GM12878 (cell line): ENCODE measurements around the gene FAM76B.
A peak's percentile ranks its signal among the peaks of the same experiment; 100 is the strongest.

ENCODE experiments used
- BACH1 ChIP-seq: fragments of 450-650 bp; IDR thresholded peaks from 2 replicates; pipeline ENCODE4 v1.6.1; 2017; ENCODE audit warnings: mild to moderate bottlenecking, borderline replicate concordance
- CHD2 ChIP-seq: IDR thresholded peaks from 2 replicates; pipeline ENCODE4 v1.6.1; 2011; ENCODE audit warnings: low read depth, low read length, improper control_type of control experiment, borderline replicate concordance
- CREB1 ChIP-seq: IDR thresholded peaks from 2 replicates; pipeline ENCODE4 v1.6.1; 2012; ENCODE audit warnings: low read depth, mild to moderate bottlenecking, inconsistent platforms
- EP300 ChIP-seq, 2 experiments: fragments of 150-350 bp in 1 of 2; IDR thresholded peaks; 2 replicates each; pipeline ENCODE4 v1.6.1; 2011 to 2012; ENCODE audit warnings: low read depth in 2 of 2, low read length in 2 of 2, borderline replicate concordance in 1 of 2, improper control_type of control experiment in 1 of 2, inconsistent platforms in 1 of 2; ENCODE audit not compliant: control insufficient read depth in 1 of 2
- MXI1 ChIP-seq: fragments of 150-350 bp; IDR thresholded peaks from 2 replicates; pipeline ENCODE4 v1.6.1; 2011; ENCODE audit warnings: low read depth, mild to moderate bottlenecking, inconsistent platforms, low read length, improper control_type of control experiment
- POLR2A ChIP-seq: IDR thresholded peaks from 2 replicates; pipeline ENCODE4 v1.6.1; 2011; ENCODE audit warnings: low read depth, mild to moderate bottlenecking, low read length
- POLR2AphosphoS5 ChIP-seq: IDR thresholded peaks from 2 replicates; pipeline ENCODE4 v1.6.1; 2011; ENCODE audit warnings: mild to moderate bottlenecking, low read length, inconsistent platforms
- RAD21 ChIP-seq: IDR thresholded peaks from 2 replicates; pipeline ENCODE4 v1.6.1; 2011; ENCODE audit warnings: mild to moderate bottlenecking, low read depth, low read length, moderate library complexity; ENCODE audit not compliant: insufficient read depth
- ZNF274 ChIP-seq: IDR thresholded peaks from one replicate; pipeline ENCODE4 v1.8.0; 2011; ENCODE audit not compliant: insufficient read length, insufficient read depth
- TF ChIP-seq, protein P1 (sequence below): IDR thresholded peaks from 2 replicates; pipeline ENCODE4 v1.6.1; 2012; ENCODE audit warnings: mild to moderate bottlenecking, low read depth, low read length
- TF ChIP-seq, protein P2 (sequence below): fragments of 150-350 bp; IDR thresholded peaks from 2 replicates; pipeline ENCODE4 v1.6.1; 2016; ENCODE audit warnings: low read depth, low read length
- TF ChIP-seq, protein P3 (sequence below): IDR thresholded peaks from 2 replicates; pipeline ENCODE4 v1.6.1; 2012; ENCODE audit warnings: low read length, inconsistent platforms
- TF ChIP-seq, protein P4 (sequence below), 3 experiments: IDR thresholded peaks in 2 of 3; conservative IDR thresholded peaks in 1 of 3; 2 replicates each; pipeline ENCODE4 v1.5.1; 2011; ENCODE audit warnings: low read depth in 3 of 3, low read length in 3 of 3, mild to moderate bottlenecking in 3 of 3, control low read depth in 2 of 3, moderate library complexity in 2 of 3, inconsistent platforms in 1 of 3, mixed read lengths in 1 of 3; ENCODE audit not compliant: control insufficient read depth in 2 of 3, insufficient read depth in 1 of 3; ENCODE audit errors: extremely low read depth in 1 of 3
- TF ChIP-seq, protein P5 (sequence below): IDR thresholded peaks from 2 replicates; pipeline ENCODE4 v1.6.1; 2011; ENCODE audit warnings: low read depth, low read length, improper control_type of control experiment, borderline replicate concordance

DNA sequence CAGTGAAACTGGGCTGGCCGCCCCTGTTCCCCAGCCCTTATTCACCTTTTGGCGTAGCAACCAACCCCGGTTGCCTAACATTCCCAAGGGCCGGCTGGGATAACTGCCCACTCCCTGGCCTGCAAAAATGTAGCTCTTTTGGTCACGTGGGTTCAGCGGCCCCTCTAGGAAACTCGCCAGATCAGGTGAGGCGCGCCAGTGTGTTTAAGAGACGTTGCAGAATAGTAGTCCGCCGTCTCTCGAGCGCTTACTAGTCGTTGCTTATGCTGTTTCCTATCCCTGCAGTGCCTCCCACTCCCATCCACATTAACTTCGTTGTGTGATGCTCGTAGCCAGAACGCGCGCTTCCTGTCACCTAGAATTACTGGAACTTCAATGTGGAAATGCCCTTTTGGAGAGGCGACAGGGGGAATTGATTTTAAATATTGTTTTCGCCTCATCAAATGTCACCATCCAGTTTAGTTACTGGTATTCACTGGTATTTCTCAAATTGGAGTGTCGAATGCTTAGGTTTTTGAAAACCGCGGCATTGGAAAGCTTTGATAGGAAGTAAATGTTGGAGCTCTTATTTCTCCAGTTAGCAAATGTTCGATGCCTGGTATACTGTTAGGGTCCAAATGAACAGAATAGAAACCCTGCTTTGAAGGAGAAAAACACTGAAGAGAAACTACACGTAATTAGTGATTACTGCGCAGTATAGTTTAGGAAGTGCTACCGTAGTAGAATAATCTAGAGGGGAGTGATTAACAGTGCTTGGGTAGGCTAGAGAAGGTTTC lies 1.5 kb upstream of the FAM76B start:
- TF ChIP-seq EP300 (IDR thresholded peaks at IDR 0.05; ENCODE audit: borderline replicate concordance in 1 of 2, control insufficient read depth in 1 of 2, low read depth in 2 of 2, low read length in 2 of 2) (no peak), CREB1 (no peak; the same call in 1 of the 2 replicates), MXI1 (no peak), ZNF274 (no peak), POLR2AphosphoS5 (peak; percentile 10; the same call in 1 of the 2 replicates), CHD2 (no peak), BACH1 (no peak), POLR2A (peak; percentile 16; the same call in 1 of the 2 replicates), RAD21 (no peak)
- TF ChIP-seq, protein P1, sequence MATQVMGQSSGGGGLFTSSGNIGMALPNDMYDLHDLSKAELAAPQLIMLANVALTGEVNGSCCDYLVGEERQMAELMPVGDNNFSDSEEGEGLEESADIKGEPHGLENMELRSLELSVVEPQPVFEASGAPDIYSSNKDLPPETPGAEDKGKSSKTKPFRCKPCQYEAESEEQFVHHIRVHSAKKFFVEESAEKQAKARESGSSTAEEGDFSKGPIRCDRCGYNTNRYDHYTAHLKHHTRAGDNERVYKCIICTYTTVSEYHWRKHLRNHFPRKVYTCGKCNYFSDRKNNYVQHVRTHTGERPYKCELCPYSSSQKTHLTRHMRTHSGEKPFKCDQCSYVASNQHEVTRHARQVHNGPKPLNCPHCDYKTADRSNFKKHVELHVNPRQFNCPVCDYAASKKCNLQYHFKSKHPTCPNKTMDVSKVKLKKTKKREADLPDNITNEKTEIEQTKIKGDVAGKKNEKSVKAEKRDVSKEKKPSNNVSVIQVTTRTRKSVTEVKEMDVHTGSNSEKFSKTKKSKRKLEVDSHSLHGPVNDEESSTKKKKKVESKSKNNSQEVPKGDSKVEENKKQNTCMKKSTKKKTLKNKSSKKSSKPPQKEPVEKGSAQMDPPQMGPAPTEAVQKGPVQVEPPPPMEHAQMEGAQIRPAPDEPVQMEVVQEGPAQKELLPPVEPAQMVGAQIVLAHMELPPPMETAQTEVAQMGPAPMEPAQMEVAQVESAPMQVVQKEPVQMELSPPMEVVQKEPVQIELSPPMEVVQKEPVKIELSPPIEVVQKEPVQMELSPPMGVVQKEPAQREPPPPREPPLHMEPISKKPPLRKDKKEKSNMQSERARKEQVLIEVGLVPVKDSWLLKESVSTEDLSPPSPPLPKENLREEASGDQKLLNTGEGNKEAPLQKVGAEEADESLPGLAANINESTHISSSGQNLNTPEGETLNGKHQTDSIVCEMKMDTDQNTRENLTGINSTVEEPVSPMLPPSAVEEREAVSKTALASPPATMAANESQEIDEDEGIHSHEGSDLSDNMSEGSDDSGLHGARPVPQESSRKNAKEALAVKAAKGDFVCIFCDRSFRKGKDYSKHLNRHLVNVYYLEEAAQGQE: no peak
- TF ChIP-seq, protein P2, sequence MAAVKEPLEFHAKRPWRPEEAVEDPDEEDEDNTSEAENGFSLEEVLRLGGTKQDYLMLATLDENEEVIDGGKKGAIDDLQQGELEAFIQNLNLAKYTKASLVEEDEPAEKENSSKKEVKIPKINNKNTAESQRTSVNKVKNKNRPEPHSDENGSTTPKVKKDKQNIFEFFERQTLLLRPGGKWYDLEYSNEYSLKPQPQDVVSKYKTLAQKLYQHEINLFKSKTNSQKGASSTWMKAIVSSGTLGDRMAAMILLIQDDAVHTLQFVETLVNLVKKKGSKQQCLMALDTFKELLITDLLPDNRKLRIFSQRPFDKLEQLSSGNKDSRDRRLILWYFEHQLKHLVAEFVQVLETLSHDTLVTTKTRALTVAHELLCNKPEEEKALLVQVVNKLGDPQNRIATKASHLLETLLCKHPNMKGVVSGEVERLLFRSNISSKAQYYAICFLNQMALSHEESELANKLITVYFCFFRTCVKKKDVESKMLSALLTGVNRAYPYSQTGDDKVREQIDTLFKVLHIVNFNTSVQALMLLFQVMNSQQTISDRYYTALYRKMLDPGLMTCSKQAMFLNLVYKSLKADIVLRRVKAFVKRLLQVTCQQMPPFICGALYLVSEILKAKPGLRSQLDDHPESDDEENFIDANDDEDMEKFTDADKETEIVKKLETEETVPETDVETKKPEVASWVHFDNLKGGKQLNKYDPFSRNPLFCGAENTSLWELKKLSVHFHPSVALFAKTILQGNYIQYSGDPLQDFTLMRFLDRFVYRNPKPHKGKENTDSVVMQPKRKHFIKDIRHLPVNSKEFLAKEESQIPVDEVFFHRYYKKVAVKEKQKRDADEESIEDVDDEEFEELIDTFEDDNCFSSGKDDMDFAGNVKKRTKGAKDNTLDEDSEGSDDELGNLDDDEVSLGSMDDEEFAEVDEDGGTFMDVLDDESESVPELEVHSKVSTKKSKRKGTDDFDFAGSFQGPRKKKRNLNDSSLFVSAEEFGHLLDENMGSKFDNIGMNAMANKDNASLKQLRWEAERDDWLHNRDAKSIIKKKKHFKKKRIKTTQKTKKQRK: no peak
- TF ChIP-seq, protein P3, sequence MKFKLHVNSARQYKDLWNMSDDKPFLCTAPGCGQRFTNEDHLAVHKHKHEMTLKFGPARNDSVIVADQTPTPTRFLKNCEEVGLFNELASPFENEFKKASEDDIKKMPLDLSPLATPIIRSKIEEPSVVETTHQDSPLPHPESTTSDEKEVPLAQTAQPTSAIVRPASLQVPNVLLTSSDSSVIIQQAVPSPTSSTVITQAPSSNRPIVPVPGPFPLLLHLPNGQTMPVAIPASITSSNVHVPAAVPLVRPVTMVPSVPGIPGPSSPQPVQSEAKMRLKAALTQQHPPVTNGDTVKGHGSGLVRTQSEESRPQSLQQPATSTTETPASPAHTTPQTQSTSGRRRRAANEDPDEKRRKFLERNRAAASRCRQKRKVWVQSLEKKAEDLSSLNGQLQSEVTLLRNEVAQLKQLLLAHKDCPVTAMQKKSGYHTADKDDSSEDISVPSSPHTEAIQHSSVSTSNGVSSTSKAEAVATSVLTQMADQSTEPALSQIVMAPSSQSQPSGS: no peak
- TF ChIP-seq, protein P4, sequence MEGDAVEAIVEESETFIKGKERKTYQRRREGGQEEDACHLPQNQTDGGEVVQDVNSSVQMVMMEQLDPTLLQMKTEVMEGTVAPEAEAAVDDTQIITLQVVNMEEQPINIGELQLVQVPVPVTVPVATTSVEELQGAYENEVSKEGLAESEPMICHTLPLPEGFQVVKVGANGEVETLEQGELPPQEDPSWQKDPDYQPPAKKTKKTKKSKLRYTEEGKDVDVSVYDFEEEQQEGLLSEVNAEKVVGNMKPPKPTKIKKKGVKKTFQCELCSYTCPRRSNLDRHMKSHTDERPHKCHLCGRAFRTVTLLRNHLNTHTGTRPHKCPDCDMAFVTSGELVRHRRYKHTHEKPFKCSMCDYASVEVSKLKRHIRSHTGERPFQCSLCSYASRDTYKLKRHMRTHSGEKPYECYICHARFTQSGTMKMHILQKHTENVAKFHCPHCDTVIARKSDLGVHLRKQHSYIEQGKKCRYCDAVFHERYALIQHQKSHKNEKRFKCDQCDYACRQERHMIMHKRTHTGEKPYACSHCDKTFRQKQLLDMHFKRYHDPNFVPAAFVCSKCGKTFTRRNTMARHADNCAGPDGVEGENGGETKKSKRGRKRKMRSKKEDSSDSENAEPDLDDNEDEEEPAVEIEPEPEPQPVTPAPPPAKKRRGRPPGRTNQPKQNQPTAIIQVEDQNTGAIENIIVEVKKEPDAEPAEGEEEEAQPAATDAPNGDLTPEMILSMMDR (IDR thresholded peaks at IDR 0.05 in 2 of 3, conservative IDR thresholded peaks at IDR 0.05 in 1 of 3; ENCODE audit: control insufficient read depth in 2 of 3, extremely low read depth in 1 of 3, insufficient read depth in 1 of 3, low read depth in 3 of 3, low read length in 3 of 3): no peak
- TF ChIP-seq, protein P5, sequence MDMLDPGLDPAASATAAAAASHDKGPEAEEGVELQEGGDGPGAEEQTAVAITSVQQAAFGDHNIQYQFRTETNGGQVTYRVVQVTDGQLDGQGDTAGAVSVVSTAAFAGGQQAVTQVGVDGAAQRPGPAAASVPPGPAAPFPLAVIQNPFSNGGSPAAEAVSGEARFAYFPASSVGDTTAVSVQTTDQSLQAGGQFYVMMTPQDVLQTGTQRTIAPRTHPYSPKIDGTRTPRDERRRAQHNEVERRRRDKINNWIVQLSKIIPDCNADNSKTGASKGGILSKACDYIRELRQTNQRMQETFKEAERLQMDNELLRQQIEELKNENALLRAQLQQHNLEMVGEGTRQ: peak; percentile 70
